HG02840 (cell line): ENCODE results near the gene WASL.
"Not testable (repeated sequence)": the region's sequence is repeated elsewhere in the genome, so short reads cannot be mapped to it uniquely, and the experiment has no call there.

Source experiments
- ATAC-seq: cut with Tn5 transposase; IDR thresholded peaks from one replicate; pipeline ENCODE4 v1.9.1; 2021; ENCODE audit warnings: mild to moderate bottlenecking, moderate library complexity, moderate number of reproducible peaks; ENCODE audit not compliant: unreplicated experiment, low FRiP score

The WASL gene

DNA sequence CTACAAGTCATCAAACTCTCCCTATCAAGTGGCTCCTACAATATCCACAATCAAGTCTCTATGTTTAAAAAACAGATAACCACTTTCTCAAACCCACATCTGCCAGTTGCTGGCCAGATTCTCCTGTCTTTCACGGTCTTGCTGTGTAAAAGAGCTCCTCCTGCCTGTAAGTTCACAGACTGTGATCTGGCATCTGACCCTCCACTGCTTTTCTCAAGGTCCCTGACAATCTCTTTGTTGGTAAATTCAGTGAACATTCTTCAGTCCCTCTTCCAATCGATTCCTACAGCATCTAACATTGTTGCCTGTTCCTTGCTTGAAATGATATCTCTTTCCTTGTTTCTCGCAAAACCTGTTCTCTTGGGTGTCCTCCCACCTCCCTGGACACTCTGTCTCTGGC is 111.6 kb downstream of the WASL start:
- no peak for ATAC-seq

DNA sequence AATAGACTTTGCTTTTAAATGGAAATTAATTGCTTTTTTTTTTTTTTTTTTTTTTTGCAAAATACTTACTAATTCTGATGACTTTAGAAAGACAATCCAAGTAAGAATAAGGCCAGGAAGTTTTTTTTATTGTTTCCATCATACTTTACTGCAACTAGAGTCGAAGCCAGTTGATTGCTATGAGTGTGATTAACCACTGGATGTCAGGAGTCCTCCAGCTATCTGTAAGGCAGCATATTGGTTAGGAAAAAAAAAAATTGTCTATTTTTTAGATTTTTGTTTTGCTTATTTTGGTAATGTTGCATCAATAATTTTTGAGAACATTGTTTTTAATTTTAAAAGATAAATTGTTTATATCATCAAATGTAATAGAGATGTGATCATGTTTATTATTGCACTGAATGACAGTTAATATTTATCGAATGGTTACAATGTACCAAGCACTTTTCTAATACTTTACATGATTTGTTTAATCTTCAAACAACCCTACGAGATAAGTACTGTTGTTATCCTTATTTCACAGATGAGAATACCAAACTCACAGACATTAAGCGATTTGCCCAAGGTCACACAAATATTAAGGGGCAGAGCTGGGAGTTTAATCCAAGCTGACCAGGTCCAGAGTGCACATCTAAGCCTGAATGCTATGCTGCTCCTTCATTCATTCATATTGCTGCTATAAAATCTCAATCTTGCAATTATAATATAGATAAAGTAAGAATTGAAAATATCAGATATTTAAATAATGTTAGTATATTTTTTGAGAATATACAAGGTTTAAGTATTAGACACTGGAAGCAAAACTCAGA is 113.0 kb downstream of the WASL start:
- no peak for ATAC-seq

DNA sequence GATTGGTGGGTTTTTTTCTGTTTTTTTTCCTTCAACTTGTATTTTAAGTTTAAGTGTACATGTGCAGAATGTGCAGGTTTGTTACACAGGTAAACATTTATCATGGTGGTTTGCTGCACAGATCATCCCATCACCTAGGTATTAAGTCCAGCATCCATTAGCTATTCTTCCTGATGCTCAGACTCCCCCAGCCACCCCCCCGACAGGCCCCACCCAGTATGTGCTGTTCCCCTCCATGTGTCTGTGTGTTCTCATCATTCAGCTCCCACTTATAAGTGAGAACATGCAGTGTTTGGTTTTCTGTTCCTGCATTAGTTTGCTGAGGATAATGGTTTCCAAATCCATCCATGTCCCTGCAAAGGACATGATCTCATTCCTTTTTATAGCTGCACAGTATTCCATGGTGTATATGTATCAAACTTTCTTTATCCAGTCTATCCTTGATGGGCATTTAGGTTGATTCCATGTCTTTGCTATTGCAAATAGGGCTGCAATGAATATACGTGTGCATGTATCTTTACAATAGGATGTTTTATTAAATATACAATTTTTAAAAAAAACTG is 114.7 kb downstream of the WASL start:
- not testable (repeated sequence) for ATAC-seq

DNA sequence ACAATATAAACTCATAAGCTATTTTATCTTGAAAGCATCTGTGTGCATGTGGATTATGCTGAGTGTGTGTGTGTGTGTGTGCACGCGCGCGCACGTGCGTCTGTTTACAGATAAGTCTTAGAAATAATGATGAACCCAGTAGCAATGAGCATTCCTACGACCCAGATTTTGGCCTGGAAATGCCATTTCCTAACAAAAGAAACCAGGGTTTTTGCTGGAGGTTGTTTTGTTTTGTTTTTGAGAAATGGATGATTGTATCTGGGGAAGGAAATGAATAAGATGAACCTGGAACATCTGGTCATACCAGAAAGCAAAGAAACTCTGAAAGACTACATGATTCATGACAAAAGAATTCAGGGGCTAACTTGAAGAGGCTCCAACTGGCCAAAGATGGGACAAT is 115.2 kb downstream of the WASL start:
- no peak for ATAC-seq

DNA sequence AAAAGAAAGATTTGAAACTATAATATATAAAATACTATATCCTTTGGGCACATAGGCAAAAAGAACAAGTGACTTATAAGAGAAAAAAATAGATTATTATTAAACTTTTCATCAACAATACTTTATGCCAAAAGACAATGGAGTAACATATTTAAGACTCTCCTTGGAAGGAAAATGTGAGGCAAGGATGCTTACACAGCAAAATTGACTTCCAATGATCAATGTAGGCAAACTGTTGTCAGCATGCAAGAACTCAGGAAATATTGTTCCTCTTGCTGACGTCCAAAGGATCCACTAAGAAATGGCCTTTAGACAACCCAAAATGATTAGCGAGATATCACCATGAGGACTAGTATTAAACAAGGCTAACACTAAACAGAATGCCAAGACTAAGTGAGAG is 116.0 kb downstream of the WASL start:
- no peak for ATAC-seq
